Measurements from ENCODE around the gene B9D2.

Gene B9D2

GRCh38 chr19:41307954-41308449, 55.9 kb downstream of the B9D2 start:
- no peak for DNase-seq

DNA sequence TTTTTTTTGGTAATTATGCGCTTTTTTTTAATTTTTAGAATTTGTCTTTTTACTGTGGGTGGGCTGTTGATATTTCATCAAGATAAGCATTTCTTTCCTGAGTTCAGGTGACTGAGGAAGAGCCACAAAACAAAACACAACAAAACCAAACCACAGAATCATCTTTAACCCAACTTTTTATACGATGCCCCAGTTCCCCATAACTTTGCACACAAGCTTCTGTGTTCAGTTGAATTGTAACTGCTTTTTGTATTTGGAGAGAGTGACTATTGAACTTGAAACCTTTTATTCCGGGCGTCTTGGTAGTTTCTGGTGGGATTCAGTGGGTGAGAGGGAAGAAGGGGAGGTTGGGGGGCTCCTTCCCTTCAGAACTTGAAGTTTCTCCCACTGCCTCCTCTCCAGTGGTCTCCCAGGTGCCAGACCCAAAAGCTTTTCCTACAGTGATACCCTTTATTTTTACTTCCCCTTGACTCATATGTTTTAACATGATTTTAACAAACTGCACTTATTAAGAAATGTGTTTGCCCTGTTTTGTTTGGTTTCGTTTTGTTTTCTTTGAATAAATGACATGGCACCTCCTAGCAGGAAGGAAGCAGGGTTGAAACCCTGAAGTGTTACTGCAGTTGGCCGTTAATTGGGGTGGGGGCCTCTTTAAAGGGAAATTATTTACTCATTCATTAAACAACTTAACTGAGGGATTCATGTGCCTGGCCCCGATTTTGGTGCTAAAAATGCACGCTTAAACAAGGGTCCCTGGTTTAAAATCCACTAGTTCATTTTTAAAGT, 56.7 kb downstream of the B9D2 start:
- peak; percentile 50 for DNase-seq

- DNase-seq = no peak
Observed at GRCh38 chr19:41305927-41306793, 57.8 kb downstream of the B9D2 start.

DNA sequence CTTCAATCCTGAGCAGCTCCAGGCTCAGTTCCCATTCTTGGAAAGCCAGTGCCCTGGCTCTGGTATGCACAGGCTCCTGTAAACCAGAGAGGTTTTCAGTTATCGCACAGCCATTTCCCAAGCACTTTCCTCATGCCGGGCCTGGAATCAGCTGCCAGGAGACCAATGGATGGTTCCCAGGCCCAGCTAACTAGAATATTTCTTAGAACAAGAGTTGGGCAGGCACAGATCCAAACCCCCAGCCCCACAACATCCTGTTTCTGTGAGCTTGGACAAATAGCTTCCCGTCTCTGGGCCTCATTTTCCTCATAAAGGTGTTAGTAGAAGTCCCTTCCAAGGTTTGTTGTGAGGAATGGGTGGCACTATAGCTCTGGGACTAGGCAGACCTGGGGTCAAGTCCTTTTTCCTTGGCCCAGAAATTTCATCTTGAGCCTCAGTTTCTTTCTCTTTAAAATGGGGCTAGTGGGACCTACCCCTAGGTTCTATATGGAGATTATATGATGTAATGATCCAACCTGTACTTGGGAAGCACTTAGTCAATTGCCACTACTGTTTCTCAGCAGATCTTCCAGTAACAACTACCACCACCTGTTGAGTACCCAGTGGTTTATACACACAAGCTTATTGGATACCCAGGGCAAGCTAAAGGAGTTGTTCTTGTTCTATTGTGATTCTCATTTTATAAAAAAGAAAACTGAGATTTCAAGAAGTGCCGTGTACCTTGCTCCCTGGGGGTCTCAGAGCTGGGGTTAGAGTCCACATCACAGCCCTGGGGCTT, 59.1 kb downstream of the B9D2 start:
- no peak for DNase-seq
